ENCODE data around the gene SPATA46.
A peak's percentile ranks its signal among the peaks of the same experiment; 100 is the strongest.

Gene SPATA46

DNA sequence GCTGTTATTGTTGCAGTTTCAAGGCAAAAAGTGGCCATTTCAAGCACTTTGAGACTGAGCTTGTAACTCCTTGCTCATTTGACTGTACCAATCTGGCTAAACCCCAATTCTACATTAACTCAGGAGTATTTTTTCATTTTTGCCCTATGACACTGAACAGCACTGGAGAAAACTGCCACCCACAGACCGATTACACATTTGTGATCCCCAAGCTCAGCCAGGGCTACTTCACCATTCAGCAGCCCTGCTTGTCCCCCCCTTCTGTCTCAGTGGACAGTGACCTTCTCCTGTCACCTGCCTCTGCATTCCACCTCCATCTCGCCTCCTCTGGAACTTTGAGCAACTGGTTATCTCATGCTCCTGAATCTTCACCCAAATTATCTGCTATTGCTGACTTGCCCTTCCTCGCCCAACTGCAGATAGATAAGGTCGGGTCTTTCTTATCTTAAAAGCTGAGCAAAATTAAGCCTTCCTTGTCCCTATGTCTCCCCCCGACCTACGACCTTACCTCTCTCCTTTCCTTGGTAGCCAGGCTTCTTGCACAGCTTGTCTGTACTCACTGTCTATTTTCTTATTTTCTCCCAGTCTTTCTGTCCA, 25.3 kb downstream of the SPATA46 start:
- DNase-seq, result peak; percentile 27

GRCh38 chr1:162349635-162350330, 26.9 kb downstream of the SPATA46 start:
- no peak for DNase-seq

GRCh38 chr1:162347281-162347680, 29.4 kb downstream of the SPATA46 start:
- no peak for DNase-seq

DNA sequence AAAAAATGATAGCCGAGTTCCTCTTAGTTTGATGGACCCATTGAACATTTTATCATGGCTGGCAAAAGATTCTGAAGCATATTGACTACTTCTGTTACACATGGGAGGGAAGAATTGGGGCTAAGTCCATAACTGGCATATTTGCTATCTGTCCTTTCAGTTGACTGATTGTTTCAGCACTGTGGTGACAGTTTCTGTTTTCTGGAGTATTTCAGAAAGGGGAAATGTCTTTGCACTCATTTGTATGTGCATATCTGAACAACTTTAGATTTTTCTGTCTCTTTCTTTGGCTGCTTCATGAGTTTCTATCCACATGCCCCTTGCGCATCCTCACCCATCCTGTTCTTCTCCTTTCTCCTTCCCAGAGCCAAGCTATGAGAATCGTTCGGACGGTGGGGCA, 33.2 kb downstream of the SPATA46 start:
- DNase-seq, result no peak

DNA sequence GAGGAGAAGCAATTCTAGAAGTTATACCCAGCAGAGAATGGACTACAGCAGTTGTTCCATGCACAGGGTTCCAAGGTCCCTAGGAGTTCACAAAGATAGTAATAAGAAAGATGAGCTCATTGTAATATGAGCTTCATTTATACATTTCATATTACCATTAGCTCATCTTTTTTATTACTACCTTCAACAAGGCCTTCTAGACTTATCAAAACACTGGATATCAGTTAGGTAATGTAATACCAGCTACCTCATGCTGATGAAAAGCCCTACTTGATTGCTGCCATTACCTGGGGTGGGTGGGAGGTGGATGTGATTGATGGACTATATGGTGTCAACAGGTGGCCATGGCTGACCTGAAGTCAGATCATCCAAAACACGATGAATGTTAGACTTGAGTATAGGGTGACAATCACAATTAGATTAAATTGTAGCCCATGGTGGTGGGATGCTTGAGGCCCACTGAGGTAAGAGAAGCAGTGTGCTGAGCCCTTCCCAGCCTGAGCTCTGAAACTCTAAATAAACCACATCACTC, 34.1 kb downstream of the SPATA46 start:
- no peak for DNase-seq

DNA sequence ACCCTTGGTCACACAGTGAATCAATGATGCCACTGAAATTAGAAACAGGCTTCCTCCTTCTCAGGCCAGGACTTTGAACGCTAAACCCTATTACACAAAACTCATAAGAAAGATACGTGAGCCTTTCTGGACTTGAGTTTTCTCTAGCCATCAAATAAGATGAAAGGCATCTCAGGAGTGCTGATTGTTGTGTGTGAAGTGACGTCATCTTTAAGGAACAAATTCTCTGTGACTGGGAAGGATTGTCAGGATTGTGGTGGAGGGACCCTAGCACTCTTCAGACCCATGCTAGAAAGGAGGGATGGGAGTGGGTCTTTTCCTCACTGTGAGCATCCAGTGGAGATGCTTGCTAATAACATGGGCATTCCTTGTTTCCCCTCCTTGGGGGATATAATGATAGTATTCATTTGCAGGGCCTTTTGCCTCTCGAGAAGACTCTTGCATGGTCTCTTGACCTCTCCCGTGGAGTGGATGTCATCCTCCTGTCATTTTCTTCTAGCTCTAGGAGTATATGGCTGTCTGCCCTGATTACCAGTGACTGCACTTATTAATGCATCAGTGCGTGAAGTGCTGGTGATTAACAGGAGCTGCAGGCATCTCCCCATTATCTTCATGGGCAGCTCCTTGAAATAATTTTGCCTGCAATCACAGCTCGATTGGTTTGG, 39.9 kb downstream of the SPATA46 start:
- no peak for DNase-seq

DNA sequence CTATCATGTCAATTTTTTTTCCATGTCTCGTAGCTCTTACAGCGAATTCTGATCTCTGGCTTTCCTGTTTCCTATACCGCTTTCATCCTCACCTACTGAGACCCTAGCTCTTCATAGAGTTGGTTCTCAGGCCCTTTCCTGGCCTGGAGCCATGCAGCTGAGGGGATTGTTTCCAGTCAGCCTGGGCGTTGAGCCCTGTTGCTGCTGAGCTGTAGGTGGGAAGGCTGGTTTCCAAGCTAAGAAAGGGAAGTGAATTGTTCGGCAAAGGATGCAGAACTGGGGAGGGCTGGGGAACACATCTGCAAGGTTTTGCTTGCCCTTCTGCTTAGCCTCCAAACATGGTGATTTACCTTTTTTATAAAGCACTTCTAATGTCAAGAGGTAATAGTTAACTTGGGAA, 41.5 kb downstream of the SPATA46 start:
- DNase-seq, result no peak

- no peak for DNase-seq
These were observed 42.7 kb downstream of the SPATA46 start for GRCh38 chr1:162333991-162334390.

DNA sequence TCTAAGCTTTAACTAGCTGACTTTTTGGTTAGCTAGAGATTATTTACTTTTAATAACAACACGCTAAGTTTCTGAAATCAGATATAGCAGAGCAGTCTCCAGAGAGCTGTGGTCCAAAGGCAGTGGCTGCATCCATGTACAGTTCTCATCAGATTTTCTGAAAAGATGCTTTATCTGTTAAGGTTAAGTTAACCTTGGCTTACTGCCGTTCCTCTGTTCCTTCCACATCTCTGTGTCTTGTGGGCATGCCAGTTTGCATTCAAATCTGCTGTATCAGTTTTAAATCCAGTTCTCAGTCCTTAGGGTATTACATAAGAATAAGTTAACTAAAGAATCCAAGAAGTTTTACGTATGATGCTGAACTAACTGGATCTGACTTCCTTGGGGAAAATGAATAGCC, 46.8 kb downstream of the SPATA46 start:
- no peak for DNase-seq

- no peak for DNase-seq
These were observed 48.1 kb downstream of the SPATA46 start for GRCh38 chr1:162328512-162328911.

GRCh38 chr1:162327788-162328165, 48.9 kb downstream of the SPATA46 start:
- no peak for DNase-seq

GRCh38 chr1:162327144-162327787, 49.4 kb downstream of the SPATA46 start:
- no peak for DNase-seq

DNA sequence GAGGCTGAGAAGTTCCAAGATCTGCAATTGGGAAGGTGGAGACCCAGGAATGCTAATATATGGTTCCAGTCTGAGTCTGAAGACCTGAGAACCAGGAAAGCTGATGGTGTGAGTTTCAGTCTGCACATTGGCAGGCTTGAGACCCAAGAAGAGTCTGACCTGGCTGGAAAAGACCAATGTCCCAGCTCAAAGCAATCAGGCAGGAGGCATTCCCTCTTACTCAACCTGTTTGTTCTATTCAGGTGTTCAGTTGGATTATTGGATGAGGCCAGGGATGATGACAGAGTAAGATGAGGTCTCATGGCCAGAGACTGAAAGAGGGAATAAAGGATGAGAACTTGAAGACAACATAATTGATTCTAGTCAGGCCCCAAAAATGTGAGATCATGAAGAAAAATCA, 50.1 kb downstream of the SPATA46 start:
- DNase-seq, result no peak

- no peak for DNase-seq
These were observed 52.3 kb downstream of the SPATA46 start for GRCh38 chr1:162324396-162324795.

Data from hematopoietic multipotent progenitor cell treated with erythropoietin and hydrocortisone succinate and interleukin-3 and kit ligand, for 8 days (in vitro differentiated cells).